Measurements from ENCODE around the gene TGIF2. TPM values are rescaled to one million over a fixed set of nuclear protein-coding genes. Genes with fewer than 3 reads are reported as not detected.
"Not testable (repeated sequence)": the region's sequence is repeated elsewhere in the genome, so short reads cannot be mapped to it uniquely, and the experiment has no call there.

The TGIF2 gene
- total RNA-seq, 1 donor from 2014 or later = 50.6 TPM

- Mint-ChIP-seq H3K27ac (no peak overlapping the region), H3K4me3 (ENCODE audit: low read depth) (no peak overlapping the region), H3K27me3 (ENCODE audit: low read depth) (no peaks in the 10 kb centered on the region), H3K4me1 (ENCODE audit: low read depth) (peaks cover 2% of the 10 kb centered on the region), H3K36me3 (ENCODE audit: low read depth) (no peaks in the 10 kb centered on the region), H3K9me3 (no peaks in the 10 kb centered on the region)
- no peak for DNase-seq (ENCODE audit: low spot score)
- intact Hi-C loops (cut with micrococcal nuclease) = no loop called here
Measured at GRCh38 chr20:36550790-36551299, 22.6 kb upstream of the TGIF2 start.

DNA sequence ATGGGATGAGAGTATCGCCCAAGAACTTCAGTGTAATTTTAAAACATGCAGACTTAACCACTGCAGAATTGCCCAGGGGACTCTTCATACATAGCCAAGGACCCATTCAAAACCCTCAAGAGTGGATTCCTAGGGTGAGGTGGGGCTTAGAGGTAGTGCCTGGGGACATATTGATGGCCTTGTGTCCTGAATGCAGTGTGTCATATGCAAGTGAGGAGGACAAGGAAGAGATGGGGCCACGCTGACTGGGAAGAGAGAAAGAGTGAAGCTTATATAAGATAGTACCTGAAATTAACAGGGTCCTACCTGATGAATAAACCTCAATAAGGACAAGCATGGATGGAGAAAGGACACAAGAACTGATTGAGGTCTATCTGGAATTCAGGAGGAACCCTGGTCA is 18.1 kb upstream of the TGIF2 start:
- Mint-ChIP-seq H3K27ac (no peak overlapping the region), H3K27me3 (ENCODE audit: low read depth) (no peaks in the 10 kb centered on the region), H3K4me3 (ENCODE audit: low read depth) (no peak overlapping the region), H3K36me3 (ENCODE audit: low read depth) (no peaks in the 10 kb centered on the region), H3K9me3 (no peaks in the 10 kb centered on the region), H3K4me1 (ENCODE audit: low read depth) (peaks cover 10% of the 10 kb centered on the region)
- DNase-seq (ENCODE audit: low spot score) = no peak
- intact Hi-C loops (cut with micrococcal nuclease) = loop anchor here (5.0 kb wide), 2 partner anchors 37 to 52 kb away; partner anchors contain the start of gene RAB5IF

DNA sequence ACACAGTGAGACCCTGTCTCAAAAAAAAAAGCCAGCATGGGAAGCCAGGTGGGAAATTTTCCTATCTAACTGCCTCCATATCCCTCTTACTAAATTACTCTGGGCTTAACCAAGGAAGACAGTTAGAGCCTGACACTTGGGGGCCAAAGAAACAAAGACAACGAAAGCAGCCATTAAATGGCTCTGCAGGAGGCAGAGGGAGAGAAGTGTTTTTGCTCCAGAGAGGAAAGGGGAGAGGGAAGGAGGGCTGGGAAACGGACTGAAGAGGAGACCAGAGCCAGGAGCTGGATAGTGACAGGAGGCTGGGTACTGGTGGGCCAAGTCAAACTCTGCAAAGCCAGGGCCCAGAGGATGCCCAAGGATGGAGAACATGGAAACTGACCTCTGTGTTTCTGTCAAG is 10.7 kb upstream of the TGIF2 start:
- Mint-ChIP-seq H3K4me3 (ENCODE audit: low read depth) (no peak overlapping the region), H3K36me3 (ENCODE audit: low read depth) (peaks cover 3% of the 10 kb centered on the region), H3K27ac (no peak overlapping the region), H3K27me3 (ENCODE audit: low read depth) (no peaks in the 10 kb centered on the region), H3K4me1 (ENCODE audit: low read depth) (peaks cover 1% of the 10 kb centered on the region), H3K9me3 (peaks cover 10% of the 10 kb centered on the region)
- DNase-seq (ENCODE audit: low spot score) = no peak
- intact Hi-C loops (cut with micrococcal nuclease) = no loop called here

DNA sequence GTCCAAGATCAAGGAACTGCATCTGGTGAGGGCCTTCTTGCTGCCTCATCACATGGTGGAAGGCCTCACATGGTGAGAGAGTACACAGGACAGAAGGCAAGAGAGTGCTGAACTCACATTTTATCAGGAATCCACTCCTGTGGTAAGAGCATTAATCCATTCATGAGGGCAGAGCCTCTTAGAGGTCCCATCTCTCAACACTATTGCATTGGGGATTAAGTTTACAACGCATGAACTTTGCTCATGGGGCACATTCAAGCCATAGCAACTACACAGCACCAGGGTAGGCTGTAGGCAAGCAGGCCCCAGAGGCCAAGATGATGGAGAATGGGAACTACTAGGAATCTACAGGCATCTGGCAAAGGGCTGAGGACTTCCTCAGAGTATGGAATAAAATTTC is 10.0 kb upstream of the TGIF2 start:
- Mint-ChIP-seq H3K36me3 (ENCODE audit: low read depth) (peaks cover 3% of the 10 kb centered on the region), H3K27me3 (ENCODE audit: low read depth) (no peaks in the 10 kb centered on the region), H3K27ac (no peak overlapping the region), H3K4me1 (ENCODE audit: low read depth) (peaks cover 1% of the 10 kb centered on the region), H3K9me3 (peaks cover 10% of the 10 kb centered on the region), H3K4me3 (ENCODE audit: low read depth) (no peak overlapping the region)
- intact Hi-C loops (cut with micrococcal nuclease) = no loop called here
- no peak for DNase-seq (ENCODE audit: low spot score)

- H3K4me3 Mint-ChIP-seq (ENCODE audit: low read depth); H3K27ac Mint-ChIP-seq; H3K36me3 Mint-ChIP-seq (ENCODE audit: low read depth); DNase-seq (ENCODE audit: low spot score); H3K27me3 Mint-ChIP-seq (ENCODE audit: low read depth); H3K4me1 Mint-ChIP-seq (ENCODE audit: low read depth); intact Hi-C loops (cut with micrococcal nuclease): not testable (repeated sequence)
- H3K9me3 Mint-ChIP-seq = peaks cover 10% of the 10 kb centered on the region
Measured at GRCh38 chr20:36564078-36564725, 9.2 kb upstream of the TGIF2 start.

DNA sequence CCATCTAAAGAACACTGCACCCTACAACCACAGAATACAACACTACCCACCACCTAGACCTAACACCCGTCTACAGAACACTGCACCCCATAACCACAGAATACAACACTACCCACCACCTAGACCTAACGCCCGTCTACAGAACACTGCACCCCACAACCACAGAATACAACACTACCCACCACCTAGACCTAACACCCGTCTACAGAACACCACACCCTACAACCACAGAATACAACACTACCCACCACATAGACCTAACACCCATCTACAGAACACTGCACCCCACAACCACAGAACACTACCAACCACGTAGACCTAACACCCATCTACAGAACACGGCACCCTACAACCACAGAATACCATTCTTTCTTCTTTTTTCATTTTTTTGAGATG is 8.7 kb upstream of the TGIF2 start:
- H3K4me3 Mint-ChIP-seq (ENCODE audit: low read depth); H3K27me3 Mint-ChIP-seq (ENCODE audit: low read depth); H3K27ac Mint-ChIP-seq; DNase-seq (ENCODE audit: low spot score); H3K36me3 Mint-ChIP-seq (ENCODE audit: low read depth); intact Hi-C loops (cut with micrococcal nuclease); H3K4me1 Mint-ChIP-seq (ENCODE audit: low read depth): not testable (repeated sequence)
- H3K9me3 Mint-ChIP-seq = peaks cover 10% of the 10 kb centered on the region

GRCh38 chr20:36565520-36565919 is 7.9 kb upstream of the TGIF2 start:
- Mint-ChIP-seq H3K9me3 (peaks cover 10% of the 10 kb centered on the region), H3K36me3 (ENCODE audit: low read depth) (peaks cover 3% of the 10 kb centered on the region), H3K4me1 (ENCODE audit: low read depth) (peaks cover 1% of the 10 kb centered on the region), H3K4me3 (ENCODE audit: low read depth) (no peak overlapping the region), H3K27me3 (ENCODE audit: low read depth) (no peaks in the 10 kb centered on the region), H3K27ac (no peak overlapping the region)
- intact Hi-C loops (cut with micrococcal nuclease) = no loop called here
- DNase-seq (ENCODE audit: low spot score) = no peak

GRCh38 chr20:36569847-36570429 is 3.5 kb upstream of the TGIF2 start:
- Mint-ChIP-seq H3K4me3 (ENCODE audit: low read depth) (no peak overlapping the region), H3K4me1 (ENCODE audit: low read depth) (peaks cover 18% of the 10 kb centered on the region), H3K9me3 (peaks cover 6% of the 10 kb centered on the region), H3K27ac (no peak overlapping the region), H3K36me3 (ENCODE audit: low read depth) (peaks cover 5% of the 10 kb centered on the region), H3K27me3 (ENCODE audit: low read depth) (no peaks in the 10 kb centered on the region)
- intact Hi-C loops (cut with micrococcal nuclease) = no loop called here
- DNase-seq (ENCODE audit: low spot score) = no peak

GRCh38 chr20:36571564-36572504 is 1.6 kb upstream of the TGIF2 start:
- peaks cover 34% of the 10 kb centered on the region for H3K4me1 Mint-ChIP-seq (ENCODE audit: low read depth)
- H3K27me3 Mint-ChIP-seq (ENCODE audit: low read depth) = no peaks in the 10 kb centered on the region
- peak overlapping the region; percentile 99 for H3K27ac Mint-ChIP-seq
- intact Hi-C loops (cut with micrococcal nuclease) = loop anchor here (1.0 to 2.0 kb wide), 4 partner anchors 15 to 161 kb away; no protein-coding TSS in a partner anchor
- peaks cover 22% of the 10 kb centered on the region for H3K36me3 Mint-ChIP-seq (ENCODE audit: low read depth)
- H3K9me3 Mint-ChIP-seq = no peaks in the 10 kb centered on the region
- H3K4me3 Mint-ChIP-seq (ENCODE audit: low read depth) = peak overlapping the region; percentile 86
- DNase-seq (ENCODE audit: low spot score) = no peak

DNA sequence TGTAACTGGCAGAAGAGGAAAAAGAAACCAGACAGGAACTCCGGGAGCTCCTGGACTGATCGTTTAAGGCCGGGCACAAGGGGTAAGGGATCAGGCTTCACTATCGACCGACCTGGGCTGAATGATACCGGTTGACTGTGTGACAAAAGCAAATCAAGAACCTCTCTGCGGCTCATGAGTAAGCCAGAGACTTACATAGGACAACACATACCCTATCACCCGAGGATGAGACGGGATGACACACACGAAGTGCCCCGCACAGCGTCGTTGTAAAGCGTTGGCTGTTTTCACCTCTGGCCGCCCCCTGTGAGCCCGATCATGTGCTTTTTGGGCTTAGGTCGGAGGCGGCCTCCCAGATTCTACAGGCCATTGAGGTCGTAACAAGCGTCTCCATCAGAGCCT is 695 bp upstream of the TGIF2 start:
- intact Hi-C loops (cut with micrococcal nuclease) = loop anchor here (1.0 to 2.0 kb wide), 5 partner anchors 16 to 161 kb away; partner anchors contain the start of gene RAB5IF
- H3K9me3 Mint-ChIP-seq = no peaks in the 10 kb centered on the region
- peak overlapping the region; percentile 99 for H3K27ac Mint-ChIP-seq
- H3K36me3 Mint-ChIP-seq (ENCODE audit: low read depth) = peaks cover 24% of the 10 kb centered on the region
- H3K4me3 Mint-ChIP-seq (ENCODE audit: low read depth) = peak overlapping the region; percentile 86
- peak; percentile 56 for DNase-seq (ENCODE audit: low spot score)
- H3K4me1 Mint-ChIP-seq (ENCODE audit: low read depth) = peaks cover 34% of the 10 kb centered on the region
- no peaks in the 10 kb centered on the region for H3K27me3 Mint-ChIP-seq (ENCODE audit: low read depth)

GRCh38 chr20:36573798-36574365 is 485 bp downstream of the TGIF2 start:
- H3K4me1 Mint-ChIP-seq (ENCODE audit: low read depth) = peaks cover 34% of the 10 kb centered on the region
- H3K36me3 Mint-ChIP-seq (ENCODE audit: low read depth) = peaks cover 31% of the 10 kb centered on the region
- peak overlapping the region; percentile 57 for H3K4me3 Mint-ChIP-seq (ENCODE audit: low read depth)
- H3K27ac Mint-ChIP-seq = peak overlapping the region; percentile 55
- DNase-seq (ENCODE audit: low spot score) = no peak
- no peaks in the 10 kb centered on the region for H3K27me3 Mint-ChIP-seq (ENCODE audit: low read depth)
- intact Hi-C loops (cut with micrococcal nuclease) = loop anchor here (1.0 to 2.0 kb wide), 4 partner anchors 17 to 71 kb away; partner anchors contain the start of gene RAB5IF
- H3K9me3 Mint-ChIP-seq = no peaks in the 10 kb centered on the region

DNA sequence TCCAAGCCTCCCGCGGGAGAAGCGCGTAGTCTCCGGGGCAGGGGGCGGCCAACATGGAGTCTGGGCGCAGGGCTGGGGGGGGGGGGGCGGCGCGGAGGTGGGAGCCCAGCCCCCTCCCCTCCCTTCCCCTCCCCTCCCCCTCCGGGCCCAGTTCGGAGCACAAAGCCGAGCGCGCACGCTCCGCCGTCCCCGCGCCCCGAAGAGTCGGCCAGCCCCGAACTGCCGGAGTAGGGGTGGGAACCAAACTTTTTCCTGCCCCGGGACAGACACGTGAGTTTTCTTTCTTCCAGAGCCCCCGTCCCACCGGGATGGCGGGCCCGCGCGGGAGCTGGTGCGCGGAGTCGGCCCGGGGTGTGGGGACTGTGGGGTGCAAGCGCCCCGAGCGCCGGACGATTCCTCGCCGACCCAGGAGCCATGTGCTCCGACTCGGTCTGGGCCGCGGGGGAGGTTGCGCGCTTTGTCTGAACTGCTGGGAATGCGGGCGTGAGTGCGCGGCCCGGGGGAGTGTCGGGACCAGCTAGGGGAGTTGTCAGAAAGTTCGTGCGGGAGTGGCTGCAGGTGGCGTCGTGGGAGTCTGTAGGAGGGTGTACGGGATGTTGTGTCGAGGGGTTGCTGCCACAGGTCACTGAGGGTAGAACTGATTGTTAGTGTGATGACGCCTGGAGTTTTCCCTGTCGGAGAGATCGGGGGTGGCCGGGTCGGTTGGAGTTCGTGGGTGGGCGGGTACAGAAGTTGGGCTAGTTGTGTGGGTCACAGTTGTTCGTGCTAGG is 1.2 kb downstream of the TGIF2 start:
- H3K9me3 Mint-ChIP-seq = no peaks in the 10 kb centered on the region
- peaks cover 35% of the 10 kb centered on the region for H3K4me1 Mint-ChIP-seq (ENCODE audit: low read depth)
- no peaks in the 10 kb centered on the region for H3K27me3 Mint-ChIP-seq (ENCODE audit: low read depth)
- peaks cover 36% of the 10 kb centered on the region for H3K36me3 Mint-ChIP-seq (ENCODE audit: low read depth)
- intact Hi-C loops (cut with micrococcal nuclease) = loop anchor here (1.0 kb wide), 1 partner anchor 20 kb away; no protein-coding TSS in a partner anchor
- DNase-seq (ENCODE audit: low spot score) = peak; percentile 47
- H3K4me3 Mint-ChIP-seq (ENCODE audit: low read depth) = peak overlapping the region; percentile 97
- H3K27ac Mint-ChIP-seq = peak overlapping the region; percentile 98
